Measurements from ENCODE around the gene IGF2BP3. TPM values are rescaled to one million over a fixed set of nuclear protein-coding genes. Genes with fewer than 3 reads are reported as not detected.

IGF2BP3 gene
- total and polyA plus RNA-seq, 5 donors from 2014 or later, result 1.7 TPM; not detected in 4

GRCh38 chr7:23276376-23276775, 193.9 kb downstream of the IGF2BP3 start:
- no peaks in the 10 kb centered on the region for H3K9me3 Mint-ChIP-seq
- no peaks in the 10 kb centered on the region for H3K36me3 Mint-ChIP-seq
- peak in 1 of 3 donors; percentile 26 for DNase-seq

GRCh38 chr7:23275912-23276311, 194.4 kb downstream of the IGF2BP3 start:
- peaks cover 7 to 13% (median 12%) of the 10 kb centered on the region in 4 donors for H3K4me1 Mint-ChIP-seq
- no peak overlapping the region for H3K4me3 ChIP-seq (ENCODE audit: low read depth, low read length)
- no peaks in the 10 kb centered on the region for H3K9me3 ChIP-seq (ENCODE audit: control insufficient read depth in 2 of 2, low read length in 2 of 2)
- H3K36me3 ChIP-seq (ENCODE audit: control insufficient read depth, insufficient read depth, low read length), result no peaks in the 10 kb centered on the region
- H3K27me3 ChIP-seq (ENCODE audit: control insufficient read depth, insufficient read depth, low read length), result no peaks in the 10 kb centered on the region
- ATAC-seq (ENCODE audit: low read depth in 2 of 2) (no peak), DNase-seq (no peak)
- H3K4me3 Mint-ChIP-seq, result no peak overlapping the region
- H3K27ac ChIP-seq (ENCODE audit: insufficient read depth, low read length, poor library complexity, severe bottlenecking), result no peak overlapping the region
- no peaks in the 10 kb centered on the region for H3K36me3 Mint-ChIP-seq
- H3K4me1 ChIP-seq (ENCODE audit: control insufficient read depth, insufficient read depth, low read length, poor library complexity, severe bottlenecking), result no peaks in the 10 kb centered on the region
- H3K9me3 Mint-ChIP-seq, result no peaks in the 10 kb centered on the region
- H3K27ac Mint-ChIP-seq, result peak overlapping the region in 1 of 3 donors; percentile 54
- peaks cover 28% of the 10 kb centered on the region for H3K27me3 Mint-ChIP-seq

More at GRCh38 chr7:23276376-23276775, 193.9 kb downstream of the IGF2BP3 start:
- Mint-ChIP-seq H3K4me1 (peaks cover 7 to 13% (median 12%) of the 10 kb centered on the region in 4 donors), H3K27me3 (peaks cover 25% of the 10 kb centered on the region), H3K27ac (peak overlapping the region in 1 of 3 donors; percentile 54), H3K4me3 (no peak overlapping the region)
- Histone ChIP-seq H3K36me3 (ENCODE audit: control insufficient read depth, insufficient read depth, low read length) (no peaks in the 10 kb centered on the region), H3K4me3 (ENCODE audit: low read depth, low read length) (no peak overlapping the region), H3K27ac (ENCODE audit: insufficient read depth, low read length, poor library complexity, severe bottlenecking) (no peak overlapping the region), H3K9me3 (ENCODE audit: control insufficient read depth in 2 of 2, low read length in 2 of 2) (no peaks in the 10 kb centered on the region), H3K27me3 (ENCODE audit: control insufficient read depth, insufficient read depth, low read length) (no peaks in the 10 kb centered on the region), H3K4me1 (ENCODE audit: control insufficient read depth, insufficient read depth, low read length, poor library complexity, severe bottlenecking) (no peaks in the 10 kb centered on the region)
- no peak for ATAC-seq (ENCODE audit: low read depth in 2 of 2)

- H3K36me3 ChIP-seq (ENCODE audit: control insufficient read depth, insufficient read depth, low read length), result no peaks in the 10 kb centered on the region
- peak overlapping the region; percentile 50 for H3K4me3 ChIP-seq (ENCODE audit: low read depth, low read length)
Observed at GRCh38 chr7:23273141-23273599, 197.1 kb downstream of the IGF2BP3 start.

GRCh38 chr7:23272275-23272674, 198.0 kb downstream of the IGF2BP3 start:
- Histone ChIP-seq H3K4me3 (ENCODE audit: low read depth, low read length) (no peak overlapping the region), H3K9me3 (ENCODE audit: control insufficient read depth in 2 of 2, low read length in 2 of 2) (no peaks in the 10 kb centered on the region), H3K27me3 (ENCODE audit: control insufficient read depth, insufficient read depth, low read length) (no peaks in the 10 kb centered on the region), H3K27ac (ENCODE audit: insufficient read depth, low read length, poor library complexity, severe bottlenecking) (no peak overlapping the region), H3K4me1 (ENCODE audit: control insufficient read depth, insufficient read depth, low read length, poor library complexity, severe bottlenecking) (no peaks in the 10 kb centered on the region), H3K36me3 (ENCODE audit: control insufficient read depth, insufficient read depth, low read length) (no peaks in the 10 kb centered on the region)
- H3K27me3 Mint-ChIP-seq, result peaks cover 23% of the 10 kb centered on the region
- DNase-seq (no peak), ATAC-seq (ENCODE audit: low read depth in 2 of 2) (no peak)
- H3K4me1 Mint-ChIP-seq, result peaks cover 7 to 12% (median 11%) of the 10 kb centered on the region in 4 donors
- no peaks in the 10 kb centered on the region for H3K36me3 Mint-ChIP-seq
- H3K9me3 Mint-ChIP-seq, result no peaks in the 10 kb centered on the region
- H3K4me3 Mint-ChIP-seq, result peak overlapping the region in 1 of 4 donors; percentile 18
- H3K27ac Mint-ChIP-seq, result peak overlapping the region in 1 of 3 donors; percentile 50

More at GRCh38 chr7:23273141-23273599, 197.1 kb downstream of the IGF2BP3 start:
- no peaks in the 10 kb centered on the region for H3K9me3 ChIP-seq (ENCODE audit: control insufficient read depth in 2 of 2, low read length in 2 of 2)
- peak overlapping the region in 2 of 4 donors; percentile 52 to 70 for H3K4me3 Mint-ChIP-seq
- peak; percentile 70 to 94 (median 81) for DNase-seq
- H3K27ac ChIP-seq (ENCODE audit: insufficient read depth, low read length, poor library complexity, severe bottlenecking), result no peak overlapping the region
- H3K36me3 Mint-ChIP-seq, result no peaks in the 10 kb centered on the region
- H3K27ac Mint-ChIP-seq, result peak overlapping the region in 1 of 3 donors; percentile 28
- no peaks in the 10 kb centered on the region for H3K4me1 ChIP-seq (ENCODE audit: control insufficient read depth, insufficient read depth, low read length, poor library complexity, severe bottlenecking)
- H3K4me1 Mint-ChIP-seq, result peaks cover 7 to 13% (median 12%) of the 10 kb centered on the region in 4 donors
- H3K27me3 ChIP-seq (ENCODE audit: control insufficient read depth, insufficient read depth, low read length), result no peaks in the 10 kb centered on the region
- no peaks in the 10 kb centered on the region for H3K9me3 Mint-ChIP-seq
- H3K27me3 Mint-ChIP-seq, result peaks cover 23% of the 10 kb centered on the region
- ATAC-seq (ENCODE audit: low read depth in 2 of 2), result peak; percentile 97 to 99

GRCh38 chr7:23268746-23269145, 201.5 kb downstream of the IGF2BP3 start:
- H3K9me3 ChIP-seq (ENCODE audit: control insufficient read depth in 2 of 2, low read length in 2 of 2), result no peaks in the 10 kb centered on the region
- Mint-ChIP-seq H3K36me3 (no peaks in the 10 kb centered on the region), H3K9me3 (no peaks in the 10 kb centered on the region), H3K27me3 (peaks cover 19% of the 10 kb centered on the region), H3K4me3 (no peak overlapping the region), H3K27ac (no peak overlapping the region), H3K4me1 (peaks cover 7 to 12% (median 8%) of the 10 kb centered on the region in 4 donors)
- H3K27ac ChIP-seq (ENCODE audit: insufficient read depth, low read length, poor library complexity, severe bottlenecking), result no peak overlapping the region
- H3K4me1 ChIP-seq (ENCODE audit: control insufficient read depth, insufficient read depth, low read length, poor library complexity, severe bottlenecking), result no peaks in the 10 kb centered on the region
- no peaks in the 10 kb centered on the region for H3K27me3 ChIP-seq (ENCODE audit: control insufficient read depth, insufficient read depth, low read length)
- DNase-seq (no peak), ATAC-seq (ENCODE audit: low read depth in 2 of 2) (no peak)
- H3K36me3 ChIP-seq (ENCODE audit: control insufficient read depth, insufficient read depth, low read length), result no peaks in the 10 kb centered on the region
- H3K4me3 ChIP-seq (ENCODE audit: low read depth, low read length), result no peak overlapping the region

GRCh38 chr7:23268167-23268566, 202.1 kb downstream of the IGF2BP3 start:
- Histone ChIP-seq H3K27ac (ENCODE audit: insufficient read depth, low read length, poor library complexity, severe bottlenecking) (no peak overlapping the region), H3K36me3 (ENCODE audit: control insufficient read depth, insufficient read depth, low read length) (no peaks in the 10 kb centered on the region), H3K4me1 (ENCODE audit: control insufficient read depth, insufficient read depth, low read length, poor library complexity, severe bottlenecking) (no peaks in the 10 kb centered on the region), H3K27me3 (ENCODE audit: control insufficient read depth, insufficient read depth, low read length) (no peaks in the 10 kb centered on the region), H3K4me3 (ENCODE audit: low read depth, low read length) (no peak overlapping the region), H3K9me3 (ENCODE audit: control insufficient read depth in 2 of 2, low read length in 2 of 2) (no peaks in the 10 kb centered on the region)
- Mint-ChIP-seq H3K27me3 (peaks cover 14% of the 10 kb centered on the region), H3K4me3 (no peak overlapping the region), H3K4me1 (peaks cover 3 to 8% (median 4%) of the 10 kb centered on the region in 4 donors), H3K27ac (no peak overlapping the region), H3K9me3 (no peaks in the 10 kb centered on the region), H3K36me3 (no peaks in the 10 kb centered on the region)
- DNase-seq, result no peak
- no peak for ATAC-seq (ENCODE audit: low read depth in 2 of 2)

- H3K9me3 ChIP-seq (ENCODE audit: control insufficient read depth in 2 of 2, low read length in 2 of 2), result no peaks in the 10 kb centered on the region
- no peak for ATAC-seq (ENCODE audit: low read depth in 2 of 2)
- no peaks in the 10 kb centered on the region for H3K9me3 Mint-ChIP-seq
- H3K27ac Mint-ChIP-seq, result no peak overlapping the region
- H3K36me3 ChIP-seq (ENCODE audit: control insufficient read depth, insufficient read depth, low read length), result no peaks in the 10 kb centered on the region
- no peak overlapping the region for H3K27ac ChIP-seq (ENCODE audit: insufficient read depth, low read length, poor library complexity, severe bottlenecking)
- peaks cover 0 to 3% (median 0%) of the 10 kb centered on the region in 4 donors for H3K4me1 Mint-ChIP-seq
- H3K4me3 ChIP-seq (ENCODE audit: low read depth, low read length), result no peak overlapping the region
- H3K36me3 Mint-ChIP-seq, result no peaks in the 10 kb centered on the region
- H3K4me3 Mint-ChIP-seq, result no peak overlapping the region
- no peaks in the 10 kb centered on the region for H3K27me3 ChIP-seq (ENCODE audit: control insufficient read depth, insufficient read depth, low read length)
- DNase-seq, result no peak
- peaks cover 10% of the 10 kb centered on the region for H3K27me3 Mint-ChIP-seq
- H3K4me1 ChIP-seq (ENCODE audit: control insufficient read depth, insufficient read depth, low read length, poor library complexity, severe bottlenecking), result no peaks in the 10 kb centered on the region
Observed at GRCh38 chr7:23267357-23267756, 202.9 kb downstream of the IGF2BP3 start.

- DNase-seq (no peak), ATAC-seq (ENCODE audit: low read depth in 2 of 2) (no peak)
- Mint-ChIP-seq H3K36me3 (no peaks in the 10 kb centered on the region), H3K27me3 (peaks cover 6% of the 10 kb centered on the region), H3K27ac (no peak overlapping the region), H3K4me3 (no peak overlapping the region), H3K4me1 (no peaks in the 10 kb centered on the region), H3K9me3 (no peaks in the 10 kb centered on the region)
- Histone ChIP-seq H3K4me1 (ENCODE audit: control insufficient read depth, insufficient read depth, low read length, poor library complexity, severe bottlenecking) (no peaks in the 10 kb centered on the region), H3K27ac (ENCODE audit: insufficient read depth, low read length, poor library complexity, severe bottlenecking) (no peak overlapping the region), H3K27me3 (ENCODE audit: control insufficient read depth, insufficient read depth, low read length) (no peaks in the 10 kb centered on the region), H3K36me3 (ENCODE audit: control insufficient read depth, insufficient read depth, low read length) (no peaks in the 10 kb centered on the region), H3K9me3 (ENCODE audit: control insufficient read depth in 2 of 2, low read length in 2 of 2) (no peaks in the 10 kb centered on the region), H3K4me3 (ENCODE audit: low read depth, low read length) (no peak overlapping the region)
Observed at GRCh38 chr7:23266918-23267317, 203.4 kb downstream of the IGF2BP3 start.
